Loucy (cell line): ENCODE results near the gene DNMT3B.

Experiments
- CTCF ChIP-seq: fragments of 200-600 bp; sonication (generic); conservative IDR thresholded peaks from 2 replicates; pipeline ENCODE4 v1.5.1; 2014; ENCODE audit warnings: mild to moderate bottlenecking, antibody characterized with exemption, low read length
- EZH2phosphoT487 ChIP-seq: fragments of 200-600 bp; IDR thresholded peaks from 2 replicates; pipeline ENCODE4 v1.6.1; 2018; ENCODE audit warnings: antibody characterized with exemption, mild to moderate bottlenecking, moderate library complexity, borderline replicate concordance

- no peak for TF ChIP-seq CTCF
- TF ChIP-seq EZH2phosphoT487 = no peak
Observed at GRCh38 chr20:32779500-32780211, 17.5 kb downstream of the DNMT3B start.
